Hepatocyte (in vitro differentiated cells): Measurements from ENCODE around the gene SNED1.

Source experiments
- CTCF ChIP-seq: fragments of 200-600 bp; sonication (generic); IDR thresholded peaks from 2 replicates; pipeline ENCODE4 v1.5.1; 2016; ENCODE audit warnings: antibody characterized with exemption, mild to moderate bottlenecking; ENCODE audit not compliant: poor library complexity
- EZH2 ChIP-seq: fragments of 200-600 bp; sonication (generic); IDR thresholded peaks from 2 replicates; pipeline ENCODE4 v1.6.1; 2016; ENCODE audit warnings: antibody characterized with exemption, mild to moderate bottlenecking, borderline replicate concordance

GRCh38 chr2:240986787-240987411 is 11.5 kb upstream of the SNED1 start:
- TF ChIP-seq CTCF = no peak
- TF ChIP-seq EZH2 = no peak
